ENCODE measurements around the gene THEMIS. TPM values are rescaled to one million over a fixed set of nuclear protein-coding genes. Genes with fewer than 3 reads are reported as not detected.

The THEMIS gene
- total RNA-seq, 4 donors from 2014 or later = 1.6 TPM; not detected in 3

- H3K27me3 ChIP-seq = no peaks in the 10 kb centered on the region
- no peak overlapping the region for H3K27ac ChIP-seq
- no peaks in the 10 kb centered on the region for H3K36me3 ChIP-seq
- H3K9me3 ChIP-seq = no peaks in the 10 kb centered on the region
- TF ChIP-seq CTCF (IDR thresholded peaks at IDR 0.05) (no peak), POLR2AphosphoS5 (IDR thresholded peaks at IDR 0.05) (no peak), EP300 (IDR thresholded peaks at IDR 0.05) (no peak), POLR2A (IDR thresholded peaks at IDR 0.05) (no peak)
- 69% methylated on average over 1 of the region's 1 CpG for WGBS
- DNase-seq (ENCODE audit: low spot score in 2 of 2) = no peak
- no peak overlapping the region for H3K4me3 ChIP-seq
- no peaks in the 10 kb centered on the region for H3K4me1 ChIP-seq
Measured at GRCh38 chr6:127843582-127843981, 57.3 kb downstream of the THEMIS start.

DNA sequence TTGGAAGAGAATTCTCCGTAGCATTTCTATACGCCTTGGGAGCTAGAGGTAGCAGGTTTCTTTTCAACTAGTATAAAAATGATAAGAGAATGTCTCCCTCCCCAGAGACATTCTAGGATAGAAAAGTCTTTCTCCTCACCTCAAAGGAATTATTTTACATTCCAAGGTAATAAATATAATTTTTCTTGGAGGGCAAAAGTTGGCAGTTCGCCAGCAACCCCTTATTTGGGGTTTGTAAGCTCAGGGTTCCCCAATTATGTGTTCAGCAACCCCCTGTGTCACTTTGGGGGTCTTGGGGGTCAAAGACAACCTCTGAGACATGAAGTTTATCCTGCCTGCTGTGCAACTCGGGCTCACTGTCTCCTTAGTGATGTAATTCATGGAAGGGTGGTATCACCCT lies 58.3 kb downstream of the THEMIS start:
- no peak for TF ChIP-seq EP300 (IDR thresholded peaks at IDR 0.05)
- no peak for TF ChIP-seq POLR2AphosphoS5 (IDR thresholded peaks at IDR 0.05)
- TF ChIP-seq POLR2A (IDR thresholded peaks at IDR 0.05) = no peak
- TF ChIP-seq CTCF (IDR thresholded peaks at IDR 0.05) = no peak
- Histone ChIP-seq H3K36me3 (no peaks in the 10 kb centered on the region), H3K27ac (no peak overlapping the region), H3K4me1 (no peaks in the 10 kb centered on the region), H3K9me3 (no peaks in the 10 kb centered on the region), H3K4me3 (no peak overlapping the region), H3K27me3 (no peaks in the 10 kb centered on the region)
- no peak for DNase-seq (ENCODE audit: low spot score in 2 of 2)
- 61% methylated on average over 4 of the region's 4 CpGs for WGBS

DNA sequence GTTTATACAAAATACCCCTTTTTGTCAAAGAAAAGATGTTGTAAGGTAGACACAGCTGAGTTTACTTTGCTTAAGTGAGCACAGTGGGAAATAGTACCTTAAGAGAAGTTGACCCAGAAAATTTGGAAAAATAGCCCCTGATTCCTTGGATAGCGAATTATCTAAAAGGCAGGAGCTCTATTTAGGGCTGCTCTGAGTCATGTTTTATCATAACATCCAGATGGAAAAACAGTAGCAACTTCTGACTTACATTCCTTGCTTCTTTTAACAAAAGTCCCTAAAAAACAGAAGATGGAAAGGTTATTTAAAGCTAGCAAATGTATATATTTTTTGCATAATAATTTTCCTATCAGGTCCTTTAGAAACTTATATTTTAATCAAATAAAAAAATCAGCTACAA lies 59.0 kb downstream of the THEMIS start:
- no peaks in the 10 kb centered on the region for H3K9me3 ChIP-seq
- no peak overlapping the region for H3K4me3 ChIP-seq
- no peaks in the 10 kb centered on the region for H3K4me1 ChIP-seq
- H3K27me3 ChIP-seq = no peaks in the 10 kb centered on the region
- 56% methylated on average over 1 of the region's 1 CpG for WGBS
- no peak for DNase-seq (ENCODE audit: low spot score in 2 of 2)
- no peaks in the 10 kb centered on the region for H3K36me3 ChIP-seq
- no peak overlapping the region for H3K27ac ChIP-seq
- TF ChIP-seq POLR2AphosphoS5 (IDR thresholded peaks at IDR 0.05) (no peak), CTCF (IDR thresholded peaks at IDR 0.05) (no peak), POLR2A (IDR thresholded peaks at IDR 0.05) (no peak), EP300 (IDR thresholded peaks at IDR 0.05) (no peak)

DNA sequence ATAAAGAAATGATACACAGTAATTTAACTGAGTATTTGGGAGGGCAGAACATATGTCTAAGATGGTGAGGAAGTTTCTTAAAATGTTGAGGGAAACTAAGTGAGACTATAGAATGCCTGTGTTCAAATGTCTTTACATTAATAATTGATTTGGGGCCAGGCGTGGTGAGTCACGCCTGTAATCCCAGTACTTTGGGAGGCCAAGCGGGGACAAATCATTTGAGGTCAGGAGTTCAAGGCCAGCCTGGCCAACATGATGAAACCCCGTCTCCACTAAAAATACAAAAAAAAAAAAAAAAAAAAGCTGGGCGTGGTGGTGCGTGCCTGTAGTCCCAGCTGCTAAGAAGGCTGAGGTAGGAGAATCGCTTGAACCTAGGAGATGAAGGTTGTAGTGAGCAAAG lies 66.7 kb downstream of the THEMIS start:
- H3K4me3 ChIP-seq = no peak overlapping the region
- no peaks in the 10 kb centered on the region for H3K27me3 ChIP-seq
- H3K36me3 ChIP-seq = no peaks in the 10 kb centered on the region
- WGBS = 93% methylated on average over 7 of the region's 7 CpGs
- H3K9me3 ChIP-seq = no peaks in the 10 kb centered on the region
- DNase-seq (ENCODE audit: low spot score in 2 of 2) = no peak
- no peak overlapping the region for H3K27ac ChIP-seq
- no peaks in the 10 kb centered on the region for H3K4me1 ChIP-seq
- TF ChIP-seq EP300 (IDR thresholded peaks at IDR 0.05) (no peak), POLR2A (IDR thresholded peaks at IDR 0.05) (no peak), CTCF (IDR thresholded peaks at IDR 0.05) (no peak)

DNA sequence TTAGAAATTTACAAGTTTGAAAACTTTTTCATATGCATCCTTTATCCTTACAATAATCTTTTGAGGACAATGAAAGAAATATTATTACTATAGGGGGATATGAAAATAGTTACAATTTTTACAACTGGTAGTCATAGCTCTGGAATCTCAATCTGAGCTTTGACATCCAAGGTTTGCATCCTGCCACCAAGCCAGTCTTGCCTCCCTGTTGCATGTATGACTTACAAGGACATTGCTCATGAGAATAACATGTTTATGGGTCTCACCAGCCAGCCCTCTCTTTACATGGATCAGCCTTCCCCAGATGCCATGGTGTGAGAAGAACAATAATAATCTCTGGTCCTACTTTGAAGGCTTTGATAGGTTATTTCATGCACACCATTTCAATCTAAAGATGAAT lies 67.5 kb downstream of the THEMIS start:
- no peak for DNase-seq (ENCODE audit: low spot score in 2 of 2)
- no peak overlapping the region for H3K4me3 ChIP-seq
- H3K27ac ChIP-seq = no peak overlapping the region
- no peaks in the 10 kb centered on the region for H3K27me3 ChIP-seq
- no peaks in the 10 kb centered on the region for H3K4me1 ChIP-seq
- no peaks in the 10 kb centered on the region for H3K36me3 ChIP-seq
- no peaks in the 10 kb centered on the region for H3K9me3 ChIP-seq
- no peak for TF ChIP-seq POLR2A (IDR thresholded peaks at IDR 0.05)
- no peak for TF ChIP-seq EP300 (IDR thresholded peaks at IDR 0.05)
- no peak for TF ChIP-seq CTCF (IDR thresholded peaks at IDR 0.05)
- no peak for TF ChIP-seq POLR2AphosphoS5 (IDR thresholded peaks at IDR 0.05)

All from suprapubic skin (tissue), 4 donors.